GM23338 (cell line): ENCODE measurements around the gene HK2. TPM values are rescaled to one million over a fixed set of nuclear protein-coding genes. Genes with fewer than 3 reads are reported as not detected.

ENCODE experiments used
- ATAC-seq: fragments of 200-7000 bp; cut with Tn5 transposase; 3 replicates; pipeline ENCODE4 v1.9.1; 2020
- DNase-seq: peaks from one replicate; pipeline ENCODE4 v3.0.0-alpha.2; 2015; ENCODE audit warnings: low spot score
- H2AFZ ChIP-seq: fragments of 200-600 bp; sonication (generic); 2 replicates; pipeline ENCODE4 v1.8.0; 2016; ENCODE audit warnings: antibody characterized with exemption, mild to moderate bottlenecking, moderate library complexity
- H3F3A ChIP-seq: fragments of 200-600 bp; sonication (generic); replicated peaks from 2 replicates; pipeline ENCODE4 v1.8.0; 2017; ENCODE audit warnings: antibody characterized with exemption, mixed run types, low read depth
- H3K27ac ChIP-seq: fragments of 200-600 bp; sonication (generic); 2 replicates; pipeline ENCODE4 v1.6.1; 2016; ENCODE audit warnings: low read depth
- H3K27me3 ChIP-seq: fragments of 200-600 bp; sonication (generic); 2 replicates; pipeline ENCODE4 v1.8.0; 2016; ENCODE audit warnings: mild to moderate bottlenecking, mixed run types, moderate library complexity; ENCODE audit not compliant: insufficient read depth
- H3K36me3 ChIP-seq: fragments of 200-600 bp; sonication (generic); 2 replicates; pipeline ENCODE4 v1.8.0; 2016; ENCODE audit warnings: mild to moderate bottlenecking; ENCODE audit not compliant: insufficient read depth
- H3K4me1 ChIP-seq: fragments of 200-600 bp; sonication (generic); 2 replicates; pipeline ENCODE4 v1.8.0; 2016; ENCODE audit warnings: mild to moderate bottlenecking, moderate library complexity; ENCODE audit not compliant: insufficient read depth
- H3K4me2 ChIP-seq: fragments of 200-600 bp; sonication (generic); 2 replicates; pipeline ENCODE4 v1.7.1; 2017; ENCODE audit warnings: mixed run types
- H3K4me3 ChIP-seq: fragments of 200-600 bp; sonication (generic); 2 replicates; pipeline ENCODE4 v1.6.1; 2016; ENCODE audit warnings: mixed run types
- H3K79me2 ChIP-seq: fragments of 200-600 bp; sonication (generic); replicated peaks from 2 replicates; pipeline ENCODE4 v1.8.0; 2017; ENCODE audit warnings: mild to moderate bottlenecking; ENCODE audit not compliant: insufficient read depth
- H3K9me2 ChIP-seq: fragments of 200-600 bp; sonication (generic); 2 replicates; pipeline ENCODE4 v1.8.0; 2017; ENCODE audit not compliant: insufficient read depth
- H4K20me1 ChIP-seq: fragments of 200-600 bp; sonication (generic); replicated peaks from 2 replicates; pipeline ENCODE4 v1.8.0; 2017; ENCODE audit warnings: mild to moderate bottlenecking; ENCODE audit not compliant: insufficient read depth
- H3K27ac Mint-ChIP-seq: 2 replicates; pipeline ENCODE4 v1.8.0; 2020; ENCODE audit warnings: inconsistent platforms, mild to moderate bottlenecking, moderate library complexity, mixed read lengths
- H3K27me3 Mint-ChIP-seq: 3 replicates; pipeline ENCODE4 v1.8.0; 2022; ENCODE audit warnings: low read depth, mild to moderate bottlenecking, moderate library complexity, mixed read lengths, inconsistent platforms; ENCODE audit not compliant: insufficient read depth, poor library complexity
- H3K36me3 Mint-ChIP-seq: 3 replicates; pipeline ENCODE4 v1.8.0; 2021; ENCODE audit warnings: low read depth, mild to moderate bottlenecking, inconsistent platforms, moderate library complexity, mixed read lengths
- H3K4me1 Mint-ChIP-seq: 3 replicates; pipeline ENCODE4 v1.8.0; 2020; ENCODE audit warnings: mild to moderate bottlenecking, inconsistent platforms, mixed read lengths
- H3K4me3 Mint-ChIP-seq: 3 replicates; pipeline ENCODE4 v1.8.0; 2021; ENCODE audit warnings: moderate library complexity, mild to moderate bottlenecking, inconsistent platforms, mixed read lengths
- H3K9me3 Mint-ChIP-seq: 3 replicates; pipeline ENCODE4 v1.8.0; 2020; ENCODE audit warnings: moderate library complexity, mild to moderate bottlenecking, inconsistent platforms, mixed read lengths
- EZH2 ChIP-seq: fragments of 200-600 bp; sonication (generic); IDR thresholded peaks from one replicate; pipeline ENCODE4 v1.8.0; 2017; ENCODE audit warnings: antibody characterized with exemption, mild to moderate bottlenecking, low read depth; ENCODE audit not compliant: unreplicated experiment
- POLR2AphosphoS5 ChIP-seq: IDR thresholded peaks from 2 replicates; pipeline ENCODE4 v1.6.1; 2016; ENCODE audit warnings: antibody characterized with exemption, low read depth
- ZNF114 ChIP-seq: fragments of 250-450 bp; sonication (Bioruptor Pico); IDR thresholded peaks from 2 replicates; pipeline ENCODE4 v1.5.0; 2020; ENCODE audit warnings: mild to moderate bottlenecking, moderate library complexity
- ZNF331 ChIP-seq: fragments of 250-450 bp; sonication (Bioruptor Pico); IDR thresholded peaks from 2 replicates; pipeline ENCODE4 v1.5.0; 2020; ENCODE audit warnings: low read depth, mild to moderate bottlenecking, moderate library complexity
- ZNF462 ChIP-seq: fragments of 250-450 bp; sonication (Bioruptor Pico); IDR thresholded peaks from 2 replicates; pipeline ENCODE4 v1.5.0; 2020; ENCODE audit warnings: mild to moderate bottlenecking, moderate library complexity
- polyA plus RNA-seq: library from polyadenylated mRNA; unstranded; fragments of >200 nt; fragmentation: Nextera tagmentation; extraction: Ambion mirVana; gene quantifications from 2 replicates; pipeline ENCODE4 v1.2.1, GENCODE V29; 2016
- total RNA-seq: library from RNA; depleted of rRNA; stranded (reverse); fragments of >200 nt; shearing (Covaris generic); gene quantifications from 2 replicates; pipeline ENCODE4 v1.2.3, GENCODE V29; 2014

HK2 gene
- total and polyA plus RNA-seq, 2 experiments from 2014 or later, result 23.2 to 54.7 TPM

GRCh38 chr2:74921236-74921736 is 87.4 kb downstream of the HK2 start:
- no peak for TF ChIP-seq ZNF114
- TF ChIP-seq ZNF331 (CRISPR knock-in tag), result no peak
- TF ChIP-seq POLR2AphosphoS5, result no peak
- TF ChIP-seq EZH2, result no peak
- TF ChIP-seq ZNF462 (CRISPR knock-in tag), result no peak
- Mint-ChIP-seq H3K4me3 (no peak overlapping the region), H3K36me3 (no peaks in the 10 kb centered on the region), H3K27ac (no peak overlapping the region), H3K27me3 (peaks cover 4% of the 10 kb centered on the region), H3K9me3 (no peaks in the 10 kb centered on the region; the same call in 2 of the 3 replicates), H3K4me1 (peaks cover 2% of the 10 kb centered on the region; the same call in 1 of the 3 replicates)
- Histone ChIP-seq H3F3A (no peaks in the 10 kb centered on the region), H3K9me2 (no peaks in the 10 kb centered on the region), H3K79me2 (no peaks in the 10 kb centered on the region), H4K20me1 (no peaks in the 10 kb centered on the region; the same call in 1 of the 2 replicates), H3K27me3 (no peaks in the 10 kb centered on the region), H2AFZ (no peak overlapping the region), H3K4me1 (0 out of 2 replicates have a peak, but pooled peaks cover 2% of the 10 kb centered on the region), H3K4me2 (no peak overlapping the region), H3K4me3 (no peak overlapping the region), H3K36me3 (no peaks in the 10 kb centered on the region), H3K27ac (no peak overlapping the region)
- ATAC-seq (no peak), DNase-seq (peak; percentile 51)
